Measurements from ENCODE around the gene RAD51B.

The RAD51B gene

GRCh38 chr14:68753690-68754089 lies 934.1 kb downstream of the RAD51B start:
- no peak for TF ChIP-seq CTCF (IDR thresholded peaks at IDR 0.05; ENCODE audit: poor library complexity, severe bottlenecking)
- ATAC-seq (ENCODE audit: low read depth) (no peak), DNase-seq (ENCODE audit: low spot score) (no peak)
- H3K4me1 ChIP-seq (ENCODE audit: insufficient read depth, poor library complexity, severe bottlenecking): no peaks in the 10 kb centered on the region
- H3K9me3 ChIP-seq (ENCODE audit: severe bottlenecking): no peaks in the 10 kb centered on the region
- H3K36me3 ChIP-seq (ENCODE audit: low read depth): no peaks in the 10 kb centered on the region
- no peak overlapping the region for H3K4me3 ChIP-seq (ENCODE audit: severe bottlenecking)
- no peak overlapping the region for H3K27ac ChIP-seq (ENCODE audit: poor library complexity, severe bottlenecking)
- no peaks in the 10 kb centered on the region for H3K27me3 ChIP-seq (ENCODE audit: insufficient read depth, poor library complexity, severe bottlenecking)

GRCh38 chr14:68755016-68755353 lies 935.4 kb downstream of the RAD51B start:
- H3K4me3 ChIP-seq (ENCODE audit: severe bottlenecking): no peak overlapping the region
- no peaks in the 10 kb centered on the region for H3K4me1 ChIP-seq (ENCODE audit: insufficient read depth, poor library complexity, severe bottlenecking)
- H3K36me3 ChIP-seq (ENCODE audit: low read depth): no peaks in the 10 kb centered on the region
- ATAC-seq (ENCODE audit: low read depth): no peak
- no peak overlapping the region for H3K27ac ChIP-seq (ENCODE audit: poor library complexity, severe bottlenecking)
- no peak for DNase-seq (ENCODE audit: low spot score)
- no peaks in the 10 kb centered on the region for H3K9me3 ChIP-seq (ENCODE audit: severe bottlenecking)
- no peaks in the 10 kb centered on the region for H3K27me3 ChIP-seq (ENCODE audit: insufficient read depth, poor library complexity, severe bottlenecking)
- no peak for TF ChIP-seq CTCF (IDR thresholded peaks at IDR 0.05; ENCODE audit: poor library complexity, severe bottlenecking)

GRCh38 chr14:68756000-68756481 lies 936.5 kb downstream of the RAD51B start:
- H3K27me3 ChIP-seq (ENCODE audit: insufficient read depth, poor library complexity, severe bottlenecking): no peaks in the 10 kb centered on the region
- H3K9me3 ChIP-seq (ENCODE audit: severe bottlenecking): no peaks in the 10 kb centered on the region
- DNase-seq (ENCODE audit: low spot score): no peak
- no peak; the same call in 2 of the 3 replicates for ATAC-seq (ENCODE audit: low read depth)
- H3K4me1 ChIP-seq (ENCODE audit: insufficient read depth, poor library complexity, severe bottlenecking): no peaks in the 10 kb centered on the region
- H3K36me3 ChIP-seq (ENCODE audit: low read depth): no peaks in the 10 kb centered on the region
- H3K27ac ChIP-seq (ENCODE audit: poor library complexity, severe bottlenecking): no peak overlapping the region
- H3K4me3 ChIP-seq (ENCODE audit: severe bottlenecking): no peak overlapping the region
- no peak for TF ChIP-seq CTCF (IDR thresholded peaks at IDR 0.05; ENCODE audit: poor library complexity, severe bottlenecking)

DNA sequence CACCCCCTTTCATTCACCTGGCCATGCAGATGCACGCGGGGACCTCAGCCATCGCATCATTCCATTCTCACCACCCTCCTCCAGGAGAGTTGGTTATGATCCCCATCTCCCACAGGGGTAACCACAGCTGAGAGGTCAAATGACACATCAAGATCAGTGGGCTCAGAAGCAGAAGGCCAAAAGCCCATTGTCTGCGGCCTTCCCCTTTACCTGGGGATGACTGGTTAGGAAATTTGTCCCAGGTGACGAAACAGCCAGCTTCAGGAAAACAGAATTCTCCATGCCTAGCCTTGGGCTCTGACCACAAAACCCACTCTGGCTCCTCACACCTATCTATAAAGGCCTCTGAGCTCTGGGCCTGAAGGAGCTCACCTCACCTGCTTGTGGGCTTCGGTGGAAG lies 937.2 kb downstream of the RAD51B start:
- Histone ChIP-seq H3K4me3 (ENCODE audit: severe bottlenecking) (no peak overlapping the region), H3K9me3 (ENCODE audit: severe bottlenecking) (no peaks in the 10 kb centered on the region), H3K4me1 (ENCODE audit: insufficient read depth, poor library complexity, severe bottlenecking) (no peaks in the 10 kb centered on the region), H3K36me3 (ENCODE audit: low read depth) (no peaks in the 10 kb centered on the region), H3K27ac (ENCODE audit: poor library complexity, severe bottlenecking) (no peak overlapping the region), H3K27me3 (ENCODE audit: insufficient read depth, poor library complexity, severe bottlenecking) (no peaks in the 10 kb centered on the region)
- ATAC-seq (ENCODE audit: low read depth) (no peak), DNase-seq (ENCODE audit: low spot score) (no peak)
- TF ChIP-seq CTCF (IDR thresholded peaks at IDR 0.05; ENCODE audit: poor library complexity, severe bottlenecking): no peak

DNA sequence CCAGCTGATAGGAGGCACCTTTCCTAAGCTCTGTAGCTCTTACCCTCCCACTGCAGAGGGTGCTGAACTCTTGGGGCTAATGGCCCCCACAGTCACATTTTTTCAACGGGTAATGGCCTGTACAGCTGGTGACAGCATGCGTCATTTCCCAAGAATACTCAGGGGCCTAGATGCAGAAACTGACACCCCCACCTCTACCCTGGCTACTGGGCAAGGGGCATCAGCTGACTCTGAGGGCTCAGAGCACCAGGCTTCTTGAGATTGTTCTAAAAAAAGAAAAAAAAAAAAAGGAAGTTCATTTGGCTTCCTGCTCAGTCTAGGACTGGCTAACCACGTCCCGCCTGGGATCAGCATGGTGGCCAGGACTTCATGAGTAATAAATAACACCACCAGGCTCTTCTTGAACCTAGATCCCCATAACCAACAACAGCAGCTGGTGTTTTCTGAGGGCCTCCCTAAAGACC lies 938.1 kb downstream of the RAD51B start:
- DNase-seq (ENCODE audit: low spot score) (no peak), ATAC-seq (ENCODE audit: low read depth) (no peak)
- H3K27ac ChIP-seq (ENCODE audit: poor library complexity, severe bottlenecking): no peak overlapping the region

More for the DNA sequence above, 938.1 kb downstream of the RAD51B start:
- Histone ChIP-seq H3K9me3 (ENCODE audit: severe bottlenecking) (no peaks in the 10 kb centered on the region), H3K27me3 (ENCODE audit: insufficient read depth, poor library complexity, severe bottlenecking) (no peaks in the 10 kb centered on the region), H3K4me1 (ENCODE audit: insufficient read depth, poor library complexity, severe bottlenecking) (no peaks in the 10 kb centered on the region), H3K4me3 (ENCODE audit: severe bottlenecking) (no peak overlapping the region), H3K36me3 (ENCODE audit: low read depth) (no peaks in the 10 kb centered on the region)
- no peak for TF ChIP-seq CTCF (IDR thresholded peaks at IDR 0.05; ENCODE audit: poor library complexity, severe bottlenecking)

Measured in RWPE2 (cell line).